ENCODE results near the gene LPP.

DNA sequence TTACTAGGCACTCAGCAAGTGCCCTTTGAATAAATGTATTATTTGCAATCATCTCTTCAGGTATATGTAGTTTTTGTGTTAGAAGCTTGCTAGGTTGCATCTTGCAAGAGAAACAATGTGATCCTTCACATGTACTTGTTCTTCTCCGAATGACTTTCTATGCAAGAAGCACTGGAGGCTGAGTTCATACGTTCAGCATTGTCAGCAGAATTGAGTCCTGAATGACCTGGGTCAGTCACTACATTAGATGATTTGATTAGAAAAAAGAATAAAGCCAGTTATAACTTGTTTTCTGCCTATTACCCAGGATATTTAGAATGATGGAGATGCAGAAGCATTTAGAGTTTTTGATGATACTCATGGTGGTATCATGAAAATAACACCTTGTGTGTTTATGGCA is 538.7 kb downstream of the LPP start:
- TF ChIP-seq, protein P1, sequence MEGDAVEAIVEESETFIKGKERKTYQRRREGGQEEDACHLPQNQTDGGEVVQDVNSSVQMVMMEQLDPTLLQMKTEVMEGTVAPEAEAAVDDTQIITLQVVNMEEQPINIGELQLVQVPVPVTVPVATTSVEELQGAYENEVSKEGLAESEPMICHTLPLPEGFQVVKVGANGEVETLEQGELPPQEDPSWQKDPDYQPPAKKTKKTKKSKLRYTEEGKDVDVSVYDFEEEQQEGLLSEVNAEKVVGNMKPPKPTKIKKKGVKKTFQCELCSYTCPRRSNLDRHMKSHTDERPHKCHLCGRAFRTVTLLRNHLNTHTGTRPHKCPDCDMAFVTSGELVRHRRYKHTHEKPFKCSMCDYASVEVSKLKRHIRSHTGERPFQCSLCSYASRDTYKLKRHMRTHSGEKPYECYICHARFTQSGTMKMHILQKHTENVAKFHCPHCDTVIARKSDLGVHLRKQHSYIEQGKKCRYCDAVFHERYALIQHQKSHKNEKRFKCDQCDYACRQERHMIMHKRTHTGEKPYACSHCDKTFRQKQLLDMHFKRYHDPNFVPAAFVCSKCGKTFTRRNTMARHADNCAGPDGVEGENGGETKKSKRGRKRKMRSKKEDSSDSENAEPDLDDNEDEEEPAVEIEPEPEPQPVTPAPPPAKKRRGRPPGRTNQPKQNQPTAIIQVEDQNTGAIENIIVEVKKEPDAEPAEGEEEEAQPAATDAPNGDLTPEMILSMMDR (IDR thresholded peaks at IDR 0.05): no peak
- no peak for TF ChIP-seq ZFX (IDR thresholded peaks at IDR 0.05; ENCODE audit: borderline replicate concordance)

Measured in 22Rv1 (cell line).